Brain microvascular endothelial cell (primary cell): ENCODE results near the gene LMCD1.

ENCODE experiments used
- DNase-seq: peaks from one replicate; pipeline ENCODE4 v3.0.0-alpha.2; 2020
- H3K27ac ChIP-seq: fragments of 250-450 bp; sonication (Bioruptor Pico); 2 replicates; pipeline ENCODE4 v1.5.1; 2020; ENCODE audit warnings: mild to moderate bottlenecking, moderate library complexity
- H3K27me3 ChIP-seq: fragments of 250-450 bp; sonication (Bioruptor Pico); replicated peaks from 2 replicates; pipeline ENCODE4 v1.5.1; 2020; ENCODE audit warnings: mild to moderate bottlenecking
- H3K36me3 ChIP-seq: fragments of 250-450 bp; sonication (Bioruptor Pico); replicated peaks from 2 replicates; pipeline ENCODE4 v1.5.1; 2020; ENCODE audit warnings: mild to moderate bottlenecking
- H3K4me3 ChIP-seq: 2 replicates; pipeline ENCODE4 v1.5.1; 2011; ENCODE audit warnings: low read depth, mild to moderate bottlenecking, control low read depth, low read length, moderate library complexity
- in situ Hi-C: cut with HindIII; loops from 2 replicates; pipeline ENCODE4 v1.10.0; 2017; ENCODE audit warnings: low sequenced_read_pairs, low pct_ligation_motif_present
- TF ChIP-seq, protein P1 (sequence below): IDR thresholded peaks from 2 replicates; pipeline ENCODE4 v1.5.1; 2011; ENCODE audit warnings: low read depth, mild to moderate bottlenecking, moderate library complexity, low read length, control low read depth, inconsistent platforms; ENCODE audit errors: missing control alignments

Gene LMCD1

DNA sequence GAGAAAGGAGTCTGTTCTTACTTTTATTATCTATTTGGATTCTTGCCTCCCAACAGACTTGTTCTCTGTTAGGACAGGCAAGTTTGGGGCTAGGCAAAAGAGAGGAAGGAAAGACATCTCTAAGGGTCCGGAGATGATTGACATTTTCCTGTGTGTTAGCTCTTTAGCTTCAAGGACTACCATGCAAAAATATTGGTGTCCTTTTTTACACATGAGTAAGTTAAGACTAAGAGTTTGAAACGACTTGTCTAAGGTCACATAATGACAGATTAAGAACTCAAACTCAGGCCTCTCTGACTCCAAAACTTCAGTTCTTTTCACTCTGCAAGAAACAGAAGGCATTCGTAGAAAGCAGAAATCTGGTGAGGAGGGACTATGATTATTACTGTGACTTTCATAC, 5.9 kb downstream of the LMCD1 start:
- Histone ChIP-seq H3K4me3 (no peak overlapping the region), H3K36me3 (peaks cover 11% of the 10 kb centered on the region), H3K27me3 (no peaks in the 10 kb centered on the region), H3K27ac (no peak overlapping the region)
- in situ Hi-C loops = no loop called here
- DNase-seq = no peak
- TF ChIP-seq, protein P1, sequence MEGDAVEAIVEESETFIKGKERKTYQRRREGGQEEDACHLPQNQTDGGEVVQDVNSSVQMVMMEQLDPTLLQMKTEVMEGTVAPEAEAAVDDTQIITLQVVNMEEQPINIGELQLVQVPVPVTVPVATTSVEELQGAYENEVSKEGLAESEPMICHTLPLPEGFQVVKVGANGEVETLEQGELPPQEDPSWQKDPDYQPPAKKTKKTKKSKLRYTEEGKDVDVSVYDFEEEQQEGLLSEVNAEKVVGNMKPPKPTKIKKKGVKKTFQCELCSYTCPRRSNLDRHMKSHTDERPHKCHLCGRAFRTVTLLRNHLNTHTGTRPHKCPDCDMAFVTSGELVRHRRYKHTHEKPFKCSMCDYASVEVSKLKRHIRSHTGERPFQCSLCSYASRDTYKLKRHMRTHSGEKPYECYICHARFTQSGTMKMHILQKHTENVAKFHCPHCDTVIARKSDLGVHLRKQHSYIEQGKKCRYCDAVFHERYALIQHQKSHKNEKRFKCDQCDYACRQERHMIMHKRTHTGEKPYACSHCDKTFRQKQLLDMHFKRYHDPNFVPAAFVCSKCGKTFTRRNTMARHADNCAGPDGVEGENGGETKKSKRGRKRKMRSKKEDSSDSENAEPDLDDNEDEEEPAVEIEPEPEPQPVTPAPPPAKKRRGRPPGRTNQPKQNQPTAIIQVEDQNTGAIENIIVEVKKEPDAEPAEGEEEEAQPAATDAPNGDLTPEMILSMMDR = no peak

DNA sequence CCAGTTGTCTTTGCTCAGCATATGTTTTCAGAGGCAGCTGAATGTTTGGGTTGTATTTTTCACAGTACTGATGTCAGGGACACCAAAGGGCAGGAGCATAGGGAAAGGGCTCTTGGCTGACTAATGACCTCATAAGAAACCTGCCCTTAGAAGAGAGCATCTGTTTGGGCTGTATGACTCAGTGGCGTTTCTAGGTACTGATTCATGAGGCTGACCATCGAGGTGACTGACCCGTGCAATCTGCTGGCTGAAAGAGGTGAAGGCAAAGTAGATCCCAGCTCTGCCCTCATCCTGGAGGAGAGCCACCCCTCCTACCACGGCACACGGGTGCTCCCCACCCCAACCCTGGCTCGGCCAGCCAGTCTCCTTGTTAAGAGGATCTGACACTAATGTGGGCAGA, 8.3 kb downstream of the LMCD1 start:
- in situ Hi-C loops = no loop called here
- TF ChIP-seq, protein P1 = no peak
- Histone ChIP-seq H3K27me3 (no peaks in the 10 kb centered on the region), H3K36me3 (peaks cover 11% of the 10 kb centered on the region), H3K4me3 (no peak overlapping the region), H3K27ac (peak overlapping the region; percentile 68)
- peak; percentile 89 for DNase-seq

DNA sequence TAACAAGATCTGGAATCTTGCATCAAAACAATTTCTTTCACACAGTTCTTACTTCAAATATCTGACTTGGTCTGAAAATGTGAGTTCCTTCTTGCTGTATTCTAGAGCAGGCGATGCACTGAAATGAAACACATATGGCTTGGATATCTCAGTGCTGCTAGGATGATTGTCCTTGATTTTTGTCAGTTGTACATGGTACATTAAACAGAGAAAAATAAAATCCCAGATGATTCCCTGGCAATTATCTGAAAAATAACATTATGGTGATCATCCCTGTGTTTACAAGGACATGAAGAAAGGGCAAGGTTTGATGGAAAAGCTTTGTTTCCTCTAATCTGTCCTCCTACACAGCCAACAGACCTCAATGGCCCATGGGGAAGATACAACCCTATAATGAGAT, 10.6 kb downstream of the LMCD1 start:
- Histone ChIP-seq H3K27ac (no peak overlapping the region), H3K4me3 (no peak overlapping the region), H3K27me3 (no peaks in the 10 kb centered on the region), H3K36me3 (peaks cover 13% of the 10 kb centered on the region)
- TF ChIP-seq, protein P1 = no peak
- in situ Hi-C loops = no loop called here
- no peak for DNase-seq

DNA sequence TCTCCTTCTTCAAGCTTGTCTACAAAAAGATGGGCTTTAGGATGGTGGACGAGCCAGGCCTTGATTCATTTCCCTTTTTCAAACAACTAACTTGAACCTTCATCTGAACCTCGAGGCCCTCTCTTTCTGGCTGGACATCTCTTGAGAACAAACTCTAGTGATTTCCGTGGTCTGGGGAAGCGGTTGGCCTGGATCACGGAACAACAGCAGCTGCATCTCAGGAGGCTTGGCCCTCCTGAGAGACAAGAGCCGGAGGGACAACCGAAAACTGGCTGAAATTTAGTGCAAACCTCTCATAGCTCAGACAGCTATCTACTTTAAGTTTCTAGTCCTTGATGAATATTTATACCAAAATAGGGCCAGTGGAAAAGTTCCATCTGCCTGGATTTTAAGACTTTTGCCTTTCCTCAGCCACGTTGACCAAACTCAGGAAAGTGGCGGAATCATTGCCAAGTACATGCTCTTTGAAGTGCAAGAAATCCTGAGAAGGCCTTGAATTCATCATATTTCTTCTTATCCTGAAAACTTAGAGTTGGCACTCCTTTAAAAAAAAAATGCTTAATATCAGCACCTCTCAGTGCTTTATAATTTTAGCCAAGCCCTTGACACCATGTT, 14.5 kb downstream of the LMCD1 start:
- TF ChIP-seq, protein P1 = no peak
- in situ Hi-C loops = no loop called here
- Histone ChIP-seq H3K4me3 (no peak overlapping the region), H3K36me3 (peaks cover 2% of the 10 kb centered on the region), H3K27me3 (no peaks in the 10 kb centered on the region), H3K27ac (no peak overlapping the region)
- no peak for DNase-seq

DNA sequence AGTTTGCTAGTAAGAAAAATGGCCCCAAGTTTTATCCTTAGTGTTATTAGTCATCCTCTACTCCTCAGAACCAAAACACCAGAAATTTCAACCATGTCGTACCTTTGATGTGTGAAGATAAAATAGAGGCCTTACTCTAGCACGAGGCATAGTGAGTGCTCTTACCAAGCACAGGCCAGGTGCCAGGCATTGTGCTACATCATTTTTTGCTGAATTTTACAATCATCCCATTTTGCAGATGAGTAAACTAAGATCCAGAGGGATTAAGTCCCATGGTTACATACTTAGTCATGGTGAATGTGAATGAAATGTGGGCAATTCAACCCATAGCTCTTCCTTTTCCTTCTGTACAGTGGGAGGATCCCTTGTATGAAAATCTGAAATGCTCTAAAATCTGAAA, 15.2 kb downstream of the LMCD1 start:
- Histone ChIP-seq H3K36me3 (peaks cover 2% of the 10 kb centered on the region), H3K4me3 (no peak overlapping the region), H3K27ac (peak overlapping the region; percentile 58), H3K27me3 (no peaks in the 10 kb centered on the region)
- TF ChIP-seq, protein P1 = no peak
- no peak for DNase-seq
- in situ Hi-C loops = no loop called here

DNA sequence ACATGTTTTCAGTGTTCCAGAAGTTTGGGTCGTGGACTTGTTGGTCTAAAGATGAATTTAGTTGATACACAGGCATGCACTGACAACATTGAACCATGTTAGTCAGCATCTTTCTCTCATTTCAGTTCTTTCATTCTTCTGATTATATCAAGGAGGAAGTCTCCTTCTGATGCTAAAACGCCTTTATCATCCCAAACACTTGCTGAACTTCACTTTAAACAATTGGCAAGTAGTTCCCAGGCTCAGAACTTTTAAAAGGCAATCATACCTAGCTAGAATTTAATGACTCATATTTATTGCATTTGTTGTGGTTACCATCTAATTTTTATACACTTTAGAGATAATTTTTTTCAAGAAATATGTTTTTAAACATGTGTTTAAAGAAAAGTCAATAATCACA, 15.9 kb downstream of the LMCD1 start:
- no peak overlapping the region for H3K4me3 ChIP-seq
- DNase-seq = no peak
- H3K27ac ChIP-seq = peak overlapping the region; percentile 58
- TF ChIP-seq, protein P1 = no peak
- in situ Hi-C loops = no loop called here
- H3K36me3 ChIP-seq = peaks cover 7% of the 10 kb centered on the region
- H3K27me3 ChIP-seq = no peaks in the 10 kb centered on the region
